Left ventricle myocardium inferior (tissue), 1 donor: Measurements from ENCODE around the gene WFDC8. TPM values are rescaled to one million over a fixed set of nuclear protein-coding genes. Genes with fewer than 3 reads are reported as not detected.
"Not testable (repeated sequence)": the region's sequence is repeated elsewhere in the genome, so short reads cannot be mapped to it uniquely, and the experiment has no call there.

Experiments used
- DNase-seq: peaks from one replicate; pipeline ENCODE4 v3.0.0-alpha.2; 2020
- H3K27ac ChIP-seq: fragments of 200-600 bp; replicated peaks from 2 replicates; pipeline ENCODE4 v1.8.0; 2021
- H3K27me3 ChIP-seq: fragments of 200-600 bp; 2 replicates; pipeline ENCODE4 v1.8.0; 2021; ENCODE audit warnings: low read depth
- H3K36me3 ChIP-seq: fragments of 200-600 bp; 2 replicates; pipeline ENCODE4 v1.8.0; 2021
- H3K4me1 ChIP-seq: fragments of 200-600 bp; 2 replicates; pipeline ENCODE4 v1.8.0; 2021
- H3K4me3 ChIP-seq: fragments of 200-600 bp; 2 replicates; pipeline ENCODE4 v1.8.0; 2021; ENCODE audit warnings: mild to moderate bottlenecking, moderate library complexity
- H3K9me3 ChIP-seq: fragments of 200-600 bp; replicated peaks from 2 replicates; pipeline ENCODE4 v1.8.0; 2021
- intact Hi-C: fragments of 100-400 bp; cut with micrococcal nuclease; formaldehyde crosslinking; loops from one replicate; pipeline ENCODE4 v1.11.0; 2022
- total RNA-seq: library from RNA; stranded (reverse); fragmentation: NEBNext Ultra II Directional; extraction: Animal tissue kit (Norgen Biotek cat#: 25700); gene quantifications from one replicate; pipeline ENCODE4 v1.2.1, GENCODE V29; 2021
- TF ChIP-seq, protein P1 (sequence below): fragments of 200-600 bp; IDR thresholded peaks from 2 replicates; pipeline ENCODE4 v1.8.0; 2021; ENCODE audit warnings: antibody characterized with exemption, mild to moderate bottlenecking, borderline replicate concordance
- donor health status: DM: no; HTN: yes; CAD: no; lungs with severe emphysema.

The WFDC8 gene
- total RNA-seq, 1 donor from 2014 or later, result not detected

- peaks cover 50% of the 10 kb centered on the region for H3K27me3 ChIP-seq
- no peak overlapping the region for H3K27ac ChIP-seq
- no peaks in the 10 kb centered on the region for H3K9me3 ChIP-seq
- intact Hi-C loops, result no loop called here
- H3K4me3 ChIP-seq, result no peak overlapping the region
- DNase-seq, result no peak
- no peaks in the 10 kb centered on the region for H3K4me1 ChIP-seq
- H3K36me3 ChIP-seq, result no peaks in the 10 kb centered on the region
- TF ChIP-seq, protein P1, sequence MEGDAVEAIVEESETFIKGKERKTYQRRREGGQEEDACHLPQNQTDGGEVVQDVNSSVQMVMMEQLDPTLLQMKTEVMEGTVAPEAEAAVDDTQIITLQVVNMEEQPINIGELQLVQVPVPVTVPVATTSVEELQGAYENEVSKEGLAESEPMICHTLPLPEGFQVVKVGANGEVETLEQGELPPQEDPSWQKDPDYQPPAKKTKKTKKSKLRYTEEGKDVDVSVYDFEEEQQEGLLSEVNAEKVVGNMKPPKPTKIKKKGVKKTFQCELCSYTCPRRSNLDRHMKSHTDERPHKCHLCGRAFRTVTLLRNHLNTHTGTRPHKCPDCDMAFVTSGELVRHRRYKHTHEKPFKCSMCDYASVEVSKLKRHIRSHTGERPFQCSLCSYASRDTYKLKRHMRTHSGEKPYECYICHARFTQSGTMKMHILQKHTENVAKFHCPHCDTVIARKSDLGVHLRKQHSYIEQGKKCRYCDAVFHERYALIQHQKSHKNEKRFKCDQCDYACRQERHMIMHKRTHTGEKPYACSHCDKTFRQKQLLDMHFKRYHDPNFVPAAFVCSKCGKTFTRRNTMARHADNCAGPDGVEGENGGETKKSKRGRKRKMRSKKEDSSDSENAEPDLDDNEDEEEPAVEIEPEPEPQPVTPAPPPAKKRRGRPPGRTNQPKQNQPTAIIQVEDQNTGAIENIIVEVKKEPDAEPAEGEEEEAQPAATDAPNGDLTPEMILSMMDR, result no peak
Observed at GRCh38 chr20:45583502-45583901, 4.4 kb upstream of the WFDC8 start.

DNA sequence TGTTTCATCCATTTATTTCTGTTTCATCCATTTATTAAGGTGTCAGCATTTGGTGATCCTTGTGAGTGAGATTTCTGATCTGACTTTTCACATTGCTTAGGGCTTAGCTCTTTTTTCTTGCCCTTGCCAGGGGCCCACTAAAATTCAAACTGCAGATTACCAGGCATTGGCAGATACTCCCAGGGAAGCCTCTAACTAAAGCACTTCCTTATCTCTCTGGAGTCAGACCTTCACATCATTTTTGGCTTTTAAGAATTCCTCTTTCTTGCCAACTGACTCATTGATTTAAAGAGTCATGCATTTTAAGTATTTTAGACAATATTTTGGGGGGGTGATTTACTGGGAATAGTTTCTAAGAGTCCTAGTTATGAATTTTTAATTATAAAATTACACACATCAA lies 2.6 kb upstream of the WFDC8 start:
- Histone ChIP-seq H3K36me3 (no peaks in the 10 kb centered on the region), H3K27me3 (peaks cover 41% of the 10 kb centered on the region), H3K4me1 (no peaks in the 10 kb centered on the region), H3K9me3 (no peaks in the 10 kb centered on the region), H3K4me3 (no peak overlapping the region), H3K27ac (no peak overlapping the region)
- DNase-seq, result no peak
- intact Hi-C loops, result no loop called here
- TF ChIP-seq, protein P1, result no peak

DNA sequence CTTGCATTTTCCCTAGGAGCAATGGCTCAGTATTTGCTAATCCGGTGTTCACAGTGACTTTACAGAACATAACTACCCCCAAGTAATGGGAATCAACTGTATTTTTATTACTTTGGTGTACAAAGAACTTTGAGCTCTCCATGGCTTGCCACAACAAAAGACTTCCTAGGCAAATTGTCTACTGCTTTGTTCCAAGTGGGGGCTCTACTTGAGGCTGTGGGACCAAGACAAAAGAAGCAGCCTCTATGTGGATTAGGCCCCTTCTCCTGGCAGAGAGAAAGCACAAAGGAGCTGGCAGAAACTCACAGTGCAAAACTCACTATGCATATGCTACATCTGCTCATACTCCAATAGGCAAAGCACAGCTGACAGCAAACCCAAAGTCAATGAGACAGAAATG lies 853 bp downstream of the WFDC8 start:
- Histone ChIP-seq H3K4me1 (no peaks in the 10 kb centered on the region), H3K27me3 (peaks cover 36% of the 10 kb centered on the region), H3K36me3 (no peaks in the 10 kb centered on the region), H3K27ac (no peak overlapping the region), H3K4me3 (no peak overlapping the region), H3K9me3 (no peaks in the 10 kb centered on the region)
- no peak for DNase-seq
- intact Hi-C loops, result no loop called here
- TF ChIP-seq, protein P1, result no peak

GRCh38 chr20:45576995-45577394 lies 2.1 kb downstream of the WFDC8 start:
- no peak overlapping the region for H3K27ac ChIP-seq
- H3K27me3 ChIP-seq, result peaks cover 24% of the 10 kb centered on the region
- H3K4me1 ChIP-seq, result no peaks in the 10 kb centered on the region
- H3K4me3 ChIP-seq, result no peak overlapping the region
- intact Hi-C loops, result no loop called here
- no peaks in the 10 kb centered on the region for H3K36me3 ChIP-seq
- TF ChIP-seq, protein P1, result no peak
- no peak for DNase-seq
- no peaks in the 10 kb centered on the region for H3K9me3 ChIP-seq

GRCh38 chr20:45575931-45576330 lies 3.2 kb downstream of the WFDC8 start:
- no peak overlapping the region for H3K27ac ChIP-seq
- no peaks in the 10 kb centered on the region for H3K4me1 ChIP-seq
- H3K27me3 ChIP-seq, result peaks cover 18% of the 10 kb centered on the region
- no peaks in the 10 kb centered on the region for H3K9me3 ChIP-seq
- intact Hi-C loops, result no loop called here
- no peaks in the 10 kb centered on the region for H3K36me3 ChIP-seq
- H3K4me3 ChIP-seq, result no peak overlapping the region
- TF ChIP-seq, protein P1, result no peak
- no peak for DNase-seq

- H3K27ac ChIP-seq, H3K36me3 ChIP-seq, intact Hi-C loops, H3K4me3 ChIP-seq, H3K4me1 ChIP-seq, H3K9me3 ChIP-seq, DNase-seq: not testable (repeated sequence)
- peaks cover 15% of the 10 kb centered on the region for H3K27me3 ChIP-seq
Observed at GRCh38 chr20:45569650-45570049, 9.4 kb downstream of the WFDC8 start.
